ENCODE measurements around the gene NPHP4. TPM values are rescaled to one million over a fixed set of nuclear protein-coding genes. Genes with fewer than 3 reads are reported as not detected.
"Not testable (repeated sequence)": the region's sequence is repeated elsewhere in the genome, so short reads cannot be mapped to it uniquely, and the experiment has no call there.

NPHP4 gene
- total and polyA plus RNA-seq, 12 donors: 2.7 to 13.2 (median 7.3) TPM

DNA sequence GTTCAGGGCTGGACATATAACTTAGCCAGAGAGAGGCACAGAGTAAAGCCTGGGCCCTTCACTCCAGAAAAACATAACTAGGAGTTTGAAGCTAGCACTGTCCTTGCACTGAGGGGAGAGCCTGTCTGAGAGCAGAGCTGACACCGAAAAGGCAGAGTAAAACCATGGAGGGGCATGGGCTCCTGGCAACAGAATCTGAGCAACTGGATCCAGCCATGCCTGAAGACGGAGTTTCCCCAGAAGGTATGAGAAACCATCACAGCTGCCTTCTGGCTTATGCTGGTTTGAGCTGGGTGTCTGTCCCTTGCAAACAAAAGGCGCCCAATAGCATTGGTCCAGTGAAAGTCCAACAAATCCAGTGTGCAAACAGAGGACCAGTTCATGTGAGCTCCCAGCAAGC is 137.5 kb downstream of the NPHP4 start:
- 96 to 100% (median 98%) methylated on average over 3 of the region's 3 CpGs for WGBS, 4 donors
- DNase-seq: no peak
- intact Hi-C loops (cut with DNase I): no loop called here
- Histone ChIP-seq H3K27me3 (no peaks in the 10 kb centered on the region), H3K4me3 (no peak overlapping the region), H3K27ac (no peak overlapping the region), H3K36me3 (replicated peaks in 1 of 2) (no peaks in the 10 kb centered on the region), H3K9me3 (replicated peaks in 1 of 3) (no peaks in the 10 kb centered on the region), H3K4me1 (replicated peaks in 1 of 2) (no peaks in the 10 kb centered on the region)
- TF ChIP-seq, protein P1, sequence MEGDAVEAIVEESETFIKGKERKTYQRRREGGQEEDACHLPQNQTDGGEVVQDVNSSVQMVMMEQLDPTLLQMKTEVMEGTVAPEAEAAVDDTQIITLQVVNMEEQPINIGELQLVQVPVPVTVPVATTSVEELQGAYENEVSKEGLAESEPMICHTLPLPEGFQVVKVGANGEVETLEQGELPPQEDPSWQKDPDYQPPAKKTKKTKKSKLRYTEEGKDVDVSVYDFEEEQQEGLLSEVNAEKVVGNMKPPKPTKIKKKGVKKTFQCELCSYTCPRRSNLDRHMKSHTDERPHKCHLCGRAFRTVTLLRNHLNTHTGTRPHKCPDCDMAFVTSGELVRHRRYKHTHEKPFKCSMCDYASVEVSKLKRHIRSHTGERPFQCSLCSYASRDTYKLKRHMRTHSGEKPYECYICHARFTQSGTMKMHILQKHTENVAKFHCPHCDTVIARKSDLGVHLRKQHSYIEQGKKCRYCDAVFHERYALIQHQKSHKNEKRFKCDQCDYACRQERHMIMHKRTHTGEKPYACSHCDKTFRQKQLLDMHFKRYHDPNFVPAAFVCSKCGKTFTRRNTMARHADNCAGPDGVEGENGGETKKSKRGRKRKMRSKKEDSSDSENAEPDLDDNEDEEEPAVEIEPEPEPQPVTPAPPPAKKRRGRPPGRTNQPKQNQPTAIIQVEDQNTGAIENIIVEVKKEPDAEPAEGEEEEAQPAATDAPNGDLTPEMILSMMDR (IDR thresholded peaks at IDR 0.05): no peak
- TF ChIP-seq POLR2A (IDR thresholded peaks at IDR 0.05): no peak

DNA sequence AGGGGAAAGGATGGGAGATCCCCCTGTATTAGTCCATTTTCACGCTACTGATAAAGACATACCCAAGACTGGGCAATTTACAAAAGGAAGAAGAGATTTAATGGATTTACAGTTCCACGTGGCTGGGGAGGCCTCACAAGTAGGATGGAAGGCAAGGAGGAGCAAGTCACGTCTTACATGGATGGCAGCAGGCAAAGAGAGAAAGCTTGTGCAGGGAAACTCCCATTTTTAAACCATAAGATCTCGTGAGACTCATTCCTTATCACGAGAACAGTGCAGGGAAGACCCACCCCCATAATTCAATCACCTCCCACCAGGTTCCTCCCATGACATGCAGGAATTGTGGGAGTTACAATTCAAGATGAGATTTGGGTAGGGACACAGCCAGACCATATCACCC is 138.4 kb downstream of the NPHP4 start:
- H3K27ac ChIP-seq; H3K4me1 ChIP-seq (replicated peaks in 1 of 2); H3K27me3 ChIP-seq; H3K36me3 ChIP-seq (replicated peaks in 1 of 2); intact Hi-C loops (cut with DNase I); H3K9me3 ChIP-seq (replicated peaks in 1 of 3); DNase-seq; H3K4me3 ChIP-seq: not testable (repeated sequence)
- 78 to 88% (median 84%) methylated on average over 5 of the region's 5 CpGs for WGBS, 4 donors

DNA sequence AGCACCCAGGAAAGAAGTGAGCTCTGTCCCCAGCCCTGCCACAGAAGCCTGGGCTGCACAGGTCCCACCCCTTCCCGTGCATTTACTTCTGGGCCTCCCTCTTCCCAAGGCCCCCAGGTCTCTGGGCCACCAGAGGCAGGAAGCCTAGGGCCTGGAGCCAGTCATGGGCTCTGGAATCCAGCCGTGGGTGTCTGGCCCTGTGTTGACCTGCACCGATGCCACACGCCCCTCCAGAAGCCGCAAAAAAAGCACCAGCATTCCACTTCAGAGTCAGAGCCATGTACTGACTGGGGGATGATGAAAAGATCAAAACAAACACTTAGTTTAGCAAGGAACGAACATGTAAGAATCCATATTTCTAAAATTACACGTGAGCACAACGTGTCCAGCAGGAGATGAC is 141.7 kb downstream of the NPHP4 start:
- H3K27me3 ChIP-seq: no peaks in the 10 kb centered on the region
- H3K27ac ChIP-seq: no peak overlapping the region
- intact Hi-C loops (cut with DNase I): no loop called here
- no peak overlapping the region for H3K4me3 ChIP-seq
- no peaks in the 10 kb centered on the region for H3K4me1 ChIP-seq (replicated peaks in 1 of 2)
- H3K36me3 ChIP-seq (replicated peaks in 1 of 2): no peaks in the 10 kb centered on the region
- TF ChIP-seq, protein P1 (IDR thresholded peaks at IDR 0.05): no peak
- H3K9me3 ChIP-seq (replicated peaks in 1 of 3): no peaks in the 10 kb centered on the region
- DNase-seq: no peak
- WGBS, 4 donors: 60 to 69% (median 64%) methylated on average over 8 of the region's 8 CpGs

DNA sequence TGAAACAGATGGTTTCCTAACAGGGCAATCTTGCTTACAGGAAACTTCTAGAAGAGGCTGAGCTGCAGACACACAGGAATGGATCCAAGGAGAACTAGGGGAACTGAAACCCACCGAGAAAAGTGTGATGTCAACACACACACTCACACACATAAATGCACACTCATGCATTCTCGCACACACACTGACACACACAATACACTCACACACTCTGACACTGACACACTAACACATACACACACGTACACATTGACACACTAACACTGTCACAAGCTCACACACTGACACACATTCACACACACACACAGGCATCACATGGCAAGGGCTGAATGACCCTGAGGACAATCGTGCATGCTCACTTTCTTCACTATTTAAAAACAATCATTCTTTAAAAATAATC is 142.7 kb downstream of the NPHP4 start:
- no peaks in the 10 kb centered on the region for H3K36me3 ChIP-seq (replicated peaks in 1 of 2)
- no peaks in the 10 kb centered on the region for H3K9me3 ChIP-seq (replicated peaks in 1 of 3)
- H3K27ac ChIP-seq: no peak overlapping the region
- no peak for DNase-seq
- H3K4me3 ChIP-seq: no peak overlapping the region
- 57 to 66% (median 61%) methylated on average over 4 of the region's 4 CpGs for WGBS, 4 donors
- H3K27me3 ChIP-seq: no peaks in the 10 kb centered on the region
- no peak for TF ChIP-seq POLR2A (IDR thresholded peaks at IDR 0.05)
- TF ChIP-seq, protein P1 (IDR thresholded peaks at IDR 0.05): no peak
- intact Hi-C loops (cut with DNase I): no loop called here
- H3K4me1 ChIP-seq (replicated peaks in 1 of 2): no peaks in the 10 kb centered on the region

DNA sequence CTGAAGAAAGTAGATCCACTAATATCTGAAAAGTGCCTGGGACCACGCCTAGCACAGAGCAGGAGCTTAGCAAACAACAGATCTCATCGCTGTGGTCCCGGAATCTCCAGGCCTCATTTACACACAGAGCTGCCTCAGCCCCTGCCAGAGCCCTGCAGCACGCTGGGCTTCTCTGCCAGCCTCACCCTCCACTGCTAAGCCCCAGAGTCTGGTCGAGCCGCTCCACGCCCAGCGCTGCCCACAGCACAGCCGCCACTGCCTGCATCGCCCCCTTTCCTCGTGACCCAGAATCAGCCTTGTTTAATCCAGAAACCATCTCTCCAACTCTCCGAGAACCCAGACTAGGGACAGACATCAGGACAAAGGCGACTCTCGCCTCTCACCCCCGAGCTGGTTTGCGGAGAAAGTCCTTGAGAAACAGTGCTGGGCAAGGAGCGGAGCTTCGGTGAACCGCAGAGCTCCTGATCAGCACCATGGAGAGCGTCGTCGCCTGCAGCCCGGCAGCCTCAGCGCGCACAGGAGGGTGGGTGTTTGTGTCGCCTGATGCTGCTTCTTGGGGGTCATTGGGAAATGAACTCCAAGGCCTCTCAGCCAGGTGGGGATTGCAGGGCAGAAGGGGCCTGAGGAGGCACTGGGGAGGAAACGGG is 145.1 kb downstream of the NPHP4 start:
- Histone ChIP-seq H3K27me3 (no peaks in the 10 kb centered on the region), H3K9me3 (replicated peaks in 1 of 3) (no peaks in the 10 kb centered on the region), H3K4me1 (replicated peaks in 1 of 2) (no peaks in the 10 kb centered on the region), H3K27ac (no peak overlapping the region), H3K36me3 (replicated peaks in 1 of 2) (no peaks in the 10 kb centered on the region), H3K4me3 (no peak overlapping the region)
- no peak for TF ChIP-seq POLR2A (IDR thresholded peaks at IDR 0.05)
- TF ChIP-seq, protein P1 (IDR thresholded peaks at IDR 0.05): no peak
- intact Hi-C loops (cut with DNase I): no loop called here
- DNase-seq: peak in 4 of 7 donors; percentile 21 to 27 (median 22)
- WGBS, 4 donors: 25 to 41% (median 32%) methylated on average over 20 to 27 of the region's 27 CpGs
